Left renal pelvis (tissue), 4 donors: ENCODE results near the gene NDUFA5. TPM values are rescaled to one million over a fixed set of nuclear protein-coding genes. Genes with fewer than 3 reads are reported as not detected.
"Not testable (repeated sequence)": the region's sequence is repeated elsewhere in the genome, so short reads cannot be mapped to it uniquely, and the experiment has no call there.

Experiments
- DNase-seq, 4 donors: peaks; one replicate each; pipeline ENCODE4 v3.0.0-alpha.2; 2013; ENCODE audit warnings: low read depth in 4 of 4, low spot score in 3 of 4
- polyA plus RNA-seq, 4 donors: library from polyadenylated mRNA; unstranded; fragments of 120-200 nt; gene quantifications; one replicate each; pipeline ENCODE4 v1.2.1, GENCODE V29; 2013; ENCODE audit not compliant: insufficient read length in 4 of 4

NDUFA5 gene
- polyA plus RNA-seq, 4 donors, result 127 to 283 (median 213) TPM

DNA sequence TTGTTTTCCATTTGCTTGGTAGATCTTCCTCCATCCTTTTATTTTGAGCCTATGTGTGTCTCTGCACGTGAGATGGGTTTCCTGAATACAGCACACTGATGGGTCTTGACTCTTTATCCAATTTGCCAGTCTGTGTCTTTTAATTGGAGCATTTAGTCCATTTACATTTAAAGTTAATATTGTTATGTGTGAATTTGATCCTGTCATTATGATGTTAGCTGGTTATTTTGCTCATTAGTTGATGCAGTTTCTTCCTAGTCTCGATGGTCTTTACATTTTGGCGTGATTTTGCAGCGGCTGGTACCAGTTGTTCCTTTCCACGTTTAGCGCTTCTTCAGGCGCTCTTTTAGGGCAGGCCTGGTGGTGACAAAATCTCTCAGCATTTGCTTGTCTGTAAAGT lies 31.1 kb downstream of the NDUFA5 start:
- not testable (repeated sequence) for DNase-seq

- DNase-seq, result peak in 3 of 4 donors; percentile 36 to 56 (median 44)
These were observed 35.6 kb downstream of the NDUFA5 start for GRCh38 chr7:123522066-123522465.

- DNase-seq, result no peak
These were observed 52.4 kb downstream of the NDUFA5 start for GRCh38 chr7:123505221-123505620.

DNA sequence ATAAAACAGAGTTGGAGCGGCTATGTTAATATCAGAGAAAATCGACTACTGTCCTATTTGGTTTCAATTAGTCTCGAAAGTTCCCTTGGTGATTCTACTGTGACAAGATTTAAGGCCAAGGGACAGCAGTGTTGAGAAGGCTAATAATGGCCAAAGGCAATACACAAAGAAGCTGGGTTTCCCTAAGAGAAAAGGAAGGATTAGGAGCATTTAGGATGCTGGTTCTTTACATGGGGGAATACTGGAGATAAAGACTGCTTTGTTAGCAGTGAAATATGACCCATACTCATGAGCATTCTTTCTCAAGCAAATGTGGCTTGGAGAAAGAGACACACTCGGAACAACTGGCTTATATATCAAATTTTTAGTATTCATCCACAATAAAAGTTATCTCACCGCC lies 55.4 kb downstream of the NDUFA5 start:
- no peak for DNase-seq

GRCh38 chr7:123500878-123501489 lies 56.6 kb downstream of the NDUFA5 start:
- DNase-seq, result no peak

GRCh38 chr7:123499211-123499970 lies 58.2 kb downstream of the NDUFA5 start:
- no peak for DNase-seq

DNA sequence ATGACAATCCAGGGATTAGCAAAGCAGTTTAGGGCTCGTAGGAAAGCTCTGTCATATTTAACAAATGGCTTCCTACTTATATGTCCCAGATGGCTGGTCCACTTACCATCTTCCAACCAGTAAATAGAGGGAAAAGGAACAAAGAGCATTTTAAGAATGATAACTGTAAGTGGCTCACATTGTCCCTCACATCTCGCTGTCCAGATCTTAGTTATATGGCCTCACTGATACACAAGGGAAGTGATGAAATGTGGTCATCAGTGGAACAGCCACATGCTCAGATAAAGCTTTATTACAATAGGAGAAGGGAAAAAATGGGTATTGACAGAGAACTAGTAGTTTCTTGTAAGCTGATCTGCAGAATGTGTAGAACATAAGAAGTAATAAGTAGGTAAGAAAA lies 59.0 kb downstream of the NDUFA5 start:
- no peak for DNase-seq

- DNase-seq, result no peak
These were observed 59.6 kb downstream of the NDUFA5 start for GRCh38 chr7:123498031-123498430.

- DNase-seq, result no peak
These were observed 63.3 kb downstream of the NDUFA5 start for GRCh38 chr7:123494193-123494796.

DNA sequence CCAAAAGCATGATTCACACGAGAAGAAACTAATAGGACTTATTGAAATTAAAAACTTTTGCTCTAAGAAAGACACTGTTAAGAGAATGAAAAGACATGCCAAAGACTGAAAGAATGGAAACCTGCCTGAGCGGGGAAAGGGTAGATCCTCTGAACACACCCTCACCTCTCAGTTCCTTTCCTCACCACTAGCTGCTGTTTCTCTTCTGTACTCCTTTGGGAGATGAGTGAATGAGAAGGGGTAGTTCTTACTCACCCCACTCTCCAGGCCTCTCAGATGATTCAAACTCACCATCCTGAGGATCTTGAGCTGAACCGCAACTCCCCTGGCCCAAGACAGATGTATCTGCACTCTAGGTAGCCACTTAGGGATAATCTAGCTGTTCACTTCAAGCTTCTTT lies 65.1 kb downstream of the NDUFA5 start:
- DNase-seq, result no peak

Other genes starting within 250 kb of the NDUFA5 start
- 1 to 10 TPM in 3 of 4 donors, under 1 TPM in 1; 0.40 to 6.7 (median 5.7) TPM for gene IQUB, start 23.2 kb downstream of the NDUFA5 start, polyA plus RNA-seq
- gene ASB15, start 44.0 kb upstream of the NDUFA5 start, polyA plus RNA-seq, result 1 to 10 TPM in 3 of 4 donors, under 1 TPM in 1; 0.07 to 1.7 (median 1.4) TPM
- gene LMOD2, start 98.0 kb upstream of the NDUFA5 start, polyA plus RNA-seq, result not detected
- 10 to 100 TPM; 74.2 to 96.6 (median 81.2) TPM for gene WASL, start 191.2 kb upstream of the NDUFA5 start, polyA plus RNA-seq